DMS 273 treated with DMSO at 0.1 percent for 48 hours (cell line): Measurements from ENCODE around the gene IL1RL1.

Source experiments
- DNase-seq: peaks from one replicate; lab custom pipeline; 2025; lab: John Stamatoyannopoulos, UW

Gene IL1RL1

DNA sequence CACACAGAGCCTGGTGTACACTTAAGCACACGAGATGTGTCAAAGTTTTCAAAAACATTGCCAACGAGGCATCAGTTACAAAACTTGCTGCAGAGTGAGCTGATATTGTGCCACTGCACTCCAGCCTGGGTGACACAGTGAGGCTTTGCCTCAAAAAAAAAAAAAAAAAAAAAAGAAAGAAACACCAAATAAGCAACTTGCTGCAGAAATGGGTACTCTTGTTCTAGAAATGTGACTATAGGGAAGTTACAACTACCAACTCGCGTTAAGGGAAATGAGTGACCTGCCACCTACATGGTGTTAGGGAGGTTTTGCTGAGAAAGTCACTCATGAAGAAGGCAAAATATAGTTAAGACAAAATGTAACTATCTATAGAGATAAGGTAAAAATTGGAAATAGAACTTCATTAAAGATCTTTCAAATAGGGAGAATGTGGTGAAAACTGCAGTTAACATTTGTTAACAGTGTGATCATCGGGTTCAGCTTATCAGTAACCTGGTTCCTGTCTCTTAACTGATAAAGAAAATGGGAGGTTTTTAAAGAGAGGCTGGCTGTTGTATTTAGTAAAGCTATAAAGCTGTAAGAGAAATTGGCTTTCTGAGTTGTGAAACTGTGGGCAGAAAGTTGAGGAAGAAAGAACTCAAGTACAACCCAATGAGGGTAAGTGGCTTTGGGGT is at the start of gene IL1RL1:
TSS of gene IL1RL1 (plus strand) at position 600 of the 677 bp plus-strand sequence. CDS start 26,702 bp downstream, outside the sequence.
- no peak for DNase-seq

DNA sequence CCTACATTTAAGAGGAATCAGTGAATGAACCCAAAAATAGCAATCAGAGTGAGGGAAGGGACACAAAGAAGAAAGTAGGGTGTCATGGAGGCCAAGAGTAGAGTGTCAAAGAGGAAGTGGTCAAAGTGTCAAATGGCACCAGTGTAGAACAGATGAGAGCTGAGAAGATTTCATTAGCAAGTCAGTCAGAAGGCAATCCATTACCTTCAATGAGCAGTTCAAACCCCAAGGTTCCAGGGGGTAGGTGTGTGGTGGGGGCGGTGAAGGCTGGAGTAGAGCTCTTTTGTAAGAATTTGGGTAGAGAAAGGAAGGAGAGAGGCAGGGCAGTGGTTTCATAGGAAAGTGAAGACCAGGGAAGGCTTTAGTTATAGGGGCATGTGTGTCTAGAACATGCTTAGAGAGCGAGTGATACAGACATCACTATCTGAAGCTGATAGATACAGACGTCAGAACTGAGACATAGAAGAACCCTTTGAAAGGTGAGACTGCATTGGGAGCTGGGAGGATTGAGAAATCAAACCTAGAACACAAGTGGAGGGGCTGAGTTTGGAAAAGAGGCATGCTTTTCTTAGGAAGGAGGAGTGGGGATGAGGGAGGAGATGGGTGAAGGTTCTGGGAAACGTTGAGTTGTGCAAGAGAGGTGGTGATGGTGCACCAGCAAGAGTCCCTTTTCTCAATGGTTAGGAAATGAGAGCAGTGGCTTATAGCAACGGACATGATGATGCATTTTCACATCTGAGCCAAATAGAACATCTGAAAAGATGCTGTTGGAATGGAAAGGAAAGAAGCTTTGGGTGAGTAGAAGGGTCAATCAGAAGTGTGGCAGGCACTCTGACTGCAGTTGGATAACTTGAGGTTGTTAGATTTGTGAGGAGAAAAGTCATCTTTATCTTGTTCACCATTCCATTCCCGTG is 48.9 kb upstream of the IL1RL1 start:
- DNase-seq, result no peak

DNA sequence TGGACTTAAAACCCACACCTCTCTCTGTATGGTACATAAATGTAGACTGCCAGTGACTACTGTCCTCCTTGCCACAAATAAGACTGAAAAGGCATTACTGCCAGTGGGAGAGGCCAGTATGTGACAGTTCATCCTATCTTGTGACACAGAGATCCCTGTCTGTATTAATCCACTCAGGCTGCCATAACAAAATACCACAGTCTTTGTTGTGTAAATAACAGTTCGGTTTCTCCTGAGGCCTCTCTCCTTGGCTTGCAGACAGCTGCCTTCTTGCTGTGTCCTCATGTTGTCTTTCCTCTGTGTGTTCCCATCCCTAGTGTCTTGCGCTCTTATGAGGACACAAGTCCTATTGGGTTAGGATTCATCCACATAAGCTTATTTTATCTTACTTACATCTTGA is 46.4 kb upstream of the IL1RL1 start:
- DNase-seq, result no peak

DNA sequence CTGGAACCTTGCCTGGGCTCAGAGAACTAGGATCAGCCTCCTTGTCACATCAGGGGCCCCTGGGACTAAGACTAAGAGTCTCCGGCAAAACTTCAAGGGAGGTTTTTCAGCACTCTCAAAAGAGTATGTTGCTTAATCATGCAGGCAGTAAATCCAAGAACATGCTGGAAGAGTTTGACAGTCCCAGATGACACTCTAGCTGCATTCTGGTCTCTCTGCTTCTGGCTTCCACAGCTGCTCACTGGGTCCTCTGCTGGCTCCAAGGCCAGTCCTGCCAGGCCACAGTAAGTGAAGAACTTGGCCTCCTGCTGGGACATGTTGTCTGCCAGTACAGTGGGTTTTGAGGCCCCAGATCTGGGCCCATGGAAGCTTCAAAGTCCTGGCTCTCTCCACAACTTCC is 45.2 kb upstream of the IL1RL1 start:
- DNase-seq, result no peak

DNA sequence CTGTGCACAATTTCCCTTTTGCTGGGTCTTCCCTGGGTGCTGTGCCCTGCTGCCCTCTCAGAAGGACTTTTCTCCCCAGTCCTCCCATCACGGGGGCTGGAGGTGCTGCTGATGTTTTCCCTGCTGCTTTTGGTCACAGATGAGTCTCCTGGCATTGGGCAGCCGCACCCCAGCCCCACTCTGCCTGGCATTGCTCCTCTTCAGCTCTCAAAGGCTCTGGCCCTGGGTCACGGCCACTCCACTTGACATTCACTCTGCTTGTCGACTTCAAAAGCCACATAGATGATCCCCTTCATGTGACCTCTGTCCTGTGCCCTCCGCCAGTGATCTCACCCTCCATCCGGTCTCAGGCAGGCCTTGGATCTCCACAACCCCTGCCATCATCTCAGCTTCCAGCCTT is 43.6 kb upstream of the IL1RL1 start:
- DNase-seq, result no peak

DNA sequence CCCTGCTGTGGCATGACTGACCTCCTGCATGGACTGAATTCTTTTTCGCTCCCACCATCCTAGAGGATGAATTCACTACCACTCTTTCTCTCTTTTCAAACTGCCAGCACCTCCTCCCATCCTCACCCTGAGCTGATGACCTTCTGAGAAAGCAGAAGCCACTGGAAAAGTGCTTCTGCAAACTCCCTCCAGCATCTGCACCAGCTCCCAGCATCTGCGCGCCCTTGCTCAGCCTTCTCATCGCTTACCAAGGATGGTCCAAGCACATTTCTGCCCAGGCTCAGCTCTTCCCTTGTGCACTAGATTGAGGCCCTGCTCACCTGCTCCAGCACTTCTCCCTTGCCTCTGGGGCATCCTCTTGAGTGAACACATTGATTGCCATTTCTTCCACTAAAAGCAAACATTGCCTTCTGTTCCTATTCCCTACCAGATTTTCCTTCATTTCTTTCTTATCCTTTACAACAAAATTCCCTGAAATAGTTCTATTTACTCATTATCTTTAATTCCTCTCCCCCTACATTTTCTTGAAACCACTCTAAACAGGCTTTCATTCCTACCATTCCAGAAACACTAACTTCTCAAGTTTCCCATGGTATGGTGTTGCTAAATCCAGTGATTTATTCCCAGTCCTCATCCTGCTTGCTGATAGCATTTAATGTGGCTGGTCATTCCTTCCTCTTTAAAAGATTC is 42.7 kb upstream of the IL1RL1 start:
- no peak for DNase-seq

DNA sequence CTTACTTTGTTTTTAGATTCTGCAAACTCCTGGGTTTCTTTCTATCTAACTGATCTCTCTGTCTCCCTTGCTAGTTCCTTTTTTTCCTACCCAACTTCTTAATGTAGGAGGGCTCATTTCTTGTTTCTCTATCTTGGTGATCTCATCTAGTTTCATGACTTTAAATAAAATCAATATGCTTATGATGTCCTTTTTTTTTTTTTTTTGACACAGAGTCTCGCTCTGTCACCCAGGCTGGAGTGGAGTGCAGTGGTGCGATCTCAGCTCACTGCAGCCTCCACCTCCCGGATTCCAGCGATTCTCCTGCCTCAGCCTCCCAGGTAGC is 42.2 kb upstream of the IL1RL1 start:
- no peak for DNase-seq

DNA sequence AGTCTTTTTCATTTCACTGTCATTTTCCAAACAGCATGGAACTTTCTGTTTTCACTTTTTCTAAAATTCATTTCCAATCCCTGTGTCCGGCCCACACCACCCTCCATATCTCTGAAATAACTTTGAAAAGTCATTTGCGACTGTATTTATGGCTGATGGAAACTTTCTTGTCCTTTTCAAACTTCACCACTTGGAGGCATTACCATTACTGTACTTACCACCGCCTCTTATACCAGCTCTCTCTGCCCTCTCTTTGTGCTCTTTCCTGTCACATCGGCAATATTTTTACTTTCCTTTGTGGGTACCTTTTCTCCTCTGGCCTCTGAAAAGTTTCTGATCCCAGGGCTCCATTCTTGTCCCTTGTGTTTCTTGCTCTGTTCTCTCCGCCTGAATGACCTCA is 39.5 kb upstream of the IL1RL1 start:
- no peak for DNase-seq

DNA sequence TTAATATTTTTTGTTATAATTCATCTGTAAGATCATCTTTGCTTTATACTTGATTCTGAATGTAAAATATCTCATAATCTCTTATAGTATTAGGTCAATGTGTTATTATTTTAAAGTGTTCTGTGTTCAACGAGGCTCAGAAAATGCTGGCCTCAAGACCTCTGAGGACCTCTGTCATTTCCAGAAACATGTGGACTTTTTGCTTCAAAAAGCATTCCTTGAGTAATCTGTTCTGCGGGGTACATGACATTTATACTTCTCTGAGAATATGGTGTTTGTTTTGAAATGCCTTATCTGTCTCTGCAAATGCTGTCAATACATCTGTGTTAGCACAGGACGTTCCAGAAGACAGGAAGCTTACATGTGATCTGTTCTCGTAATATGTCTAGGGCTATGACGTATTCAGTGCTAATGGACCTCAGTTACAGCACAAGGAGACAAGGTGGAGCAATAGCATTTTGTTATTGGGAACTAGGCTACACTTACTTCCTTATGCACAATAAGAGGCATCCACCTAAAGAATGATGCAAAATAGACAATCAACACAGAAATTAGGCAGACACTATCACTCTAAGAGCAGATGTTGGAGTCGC is 37.6 kb upstream of the IL1RL1 start:
- no peak for DNase-seq

DNA sequence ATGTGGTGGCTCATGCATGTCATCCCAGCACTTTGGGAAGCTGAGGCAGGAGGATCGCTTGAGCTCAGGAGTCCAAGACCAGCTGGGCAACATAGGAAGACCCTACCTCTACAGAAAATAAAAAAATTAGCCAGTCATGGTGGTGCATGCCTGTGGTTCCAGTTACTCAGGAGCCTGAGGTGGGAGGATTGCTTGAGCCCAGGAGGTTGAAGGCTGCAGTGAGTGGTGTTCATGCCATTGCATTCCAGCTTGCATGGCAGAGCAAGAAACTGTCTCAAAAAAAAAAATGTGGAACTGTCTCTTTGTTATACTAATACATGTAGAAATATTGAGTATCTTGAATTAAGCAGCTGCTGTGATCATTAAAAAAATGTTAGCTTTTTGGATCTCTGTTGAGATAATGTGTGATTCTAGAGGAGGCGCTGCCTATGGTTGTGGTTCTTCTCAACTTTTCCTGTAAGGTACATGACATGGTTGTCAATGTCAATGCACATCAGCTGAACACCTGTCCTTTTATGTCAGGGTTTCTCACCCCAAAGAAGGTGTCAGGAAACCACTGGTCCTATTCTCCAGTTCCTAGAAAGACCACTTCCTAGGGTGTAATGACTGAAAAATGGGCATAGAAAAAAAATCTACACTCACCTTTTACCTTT is 34.7 kb upstream of the IL1RL1 start:
- DNase-seq, result no peak

DNA sequence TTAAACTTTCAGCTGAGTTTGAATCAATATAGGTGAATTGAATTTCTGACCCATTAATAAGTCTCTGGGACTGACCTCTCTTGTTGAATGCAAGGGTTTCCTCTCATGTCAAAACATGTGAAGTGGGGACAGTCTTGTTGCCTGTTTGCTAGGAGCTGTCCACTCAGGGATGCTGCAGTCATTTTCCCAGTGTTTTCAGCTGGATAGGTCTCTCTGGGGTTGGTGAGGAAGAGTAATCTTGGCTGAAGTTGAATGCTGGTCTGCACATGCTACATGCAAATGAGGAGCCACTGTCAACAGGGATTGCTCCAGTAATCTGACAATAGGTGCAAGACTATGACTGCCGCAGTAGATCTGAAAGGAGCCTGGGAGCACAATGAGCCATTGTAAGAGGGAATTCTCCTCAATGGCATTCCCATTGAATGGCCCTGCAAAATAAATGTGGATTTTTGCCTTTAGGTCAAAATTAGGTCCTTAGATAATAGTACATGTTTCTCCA is 34.1 kb upstream of the IL1RL1 start:
- no peak for DNase-seq

DNA sequence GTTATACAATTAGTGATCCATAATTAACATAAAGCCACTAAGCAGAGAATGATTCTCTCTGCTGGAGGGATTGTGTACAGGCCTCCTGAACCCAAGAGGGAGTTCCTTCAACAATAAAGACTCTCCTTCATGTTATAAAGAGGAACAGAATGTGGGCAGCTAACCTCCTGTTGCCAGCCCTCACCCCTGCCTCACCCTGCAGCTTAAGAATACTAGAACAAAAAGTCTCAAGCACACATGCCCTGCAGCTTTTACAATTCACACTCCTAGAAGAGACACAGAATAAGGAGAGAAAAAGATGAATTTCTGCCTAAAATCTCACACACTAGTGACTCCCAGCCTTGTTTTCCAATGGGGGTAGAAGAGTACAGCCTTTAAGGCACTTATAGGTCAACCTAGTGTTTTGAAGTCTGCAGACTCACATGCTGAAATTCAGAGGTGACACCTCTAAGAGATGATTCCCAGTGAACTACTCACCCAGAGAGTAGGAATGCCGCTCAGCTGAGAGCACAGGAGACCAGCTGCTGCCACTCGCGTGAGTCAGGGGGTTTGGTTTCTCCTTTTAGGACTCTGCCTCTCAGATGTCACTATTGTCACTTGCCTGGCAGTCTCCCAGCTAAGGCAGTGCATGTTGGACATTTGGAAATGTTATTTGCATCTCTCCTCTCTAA is 32.5 kb upstream of the IL1RL1 start:
- DNase-seq, result no peak

DNA sequence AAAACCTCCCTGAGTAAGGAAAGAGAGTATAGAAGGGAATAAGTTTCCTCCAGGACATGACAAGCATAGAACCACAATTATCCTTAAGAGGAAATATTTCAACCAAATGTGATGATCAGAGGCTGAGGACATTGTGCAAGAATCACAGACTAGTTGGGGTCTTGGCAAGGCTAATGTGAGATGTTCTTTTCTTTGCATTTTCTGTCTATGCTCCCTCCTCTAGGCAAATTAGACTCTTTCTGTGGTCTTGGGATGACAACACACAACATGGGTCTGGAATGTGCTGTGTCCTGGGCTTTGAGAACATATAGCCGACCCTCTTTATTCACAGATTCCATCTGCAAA is 32.0 kb upstream of the IL1RL1 start:
- DNase-seq, result no peak

DNA sequence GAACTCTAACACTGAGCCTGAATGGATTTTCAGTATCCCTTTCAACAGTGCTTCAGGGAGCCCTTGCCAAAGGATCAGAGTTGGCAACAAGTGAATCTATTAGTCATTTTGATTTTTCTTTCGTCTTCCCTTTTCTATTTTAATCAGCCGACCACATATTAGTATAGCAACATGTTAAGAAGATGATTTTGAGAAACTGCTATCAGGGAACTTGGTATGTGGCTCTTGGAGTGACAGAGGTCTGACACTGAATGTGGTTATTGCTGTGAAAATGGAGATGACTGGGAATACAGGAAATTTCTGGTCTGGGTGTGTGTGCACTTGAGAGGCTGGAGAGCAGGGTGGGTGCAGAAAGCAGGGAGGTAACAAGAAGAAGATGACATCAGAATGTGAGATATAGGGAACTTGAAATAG is 28.7 kb upstream of the IL1RL1 start:
- DNase-seq, result no peak

DNA sequence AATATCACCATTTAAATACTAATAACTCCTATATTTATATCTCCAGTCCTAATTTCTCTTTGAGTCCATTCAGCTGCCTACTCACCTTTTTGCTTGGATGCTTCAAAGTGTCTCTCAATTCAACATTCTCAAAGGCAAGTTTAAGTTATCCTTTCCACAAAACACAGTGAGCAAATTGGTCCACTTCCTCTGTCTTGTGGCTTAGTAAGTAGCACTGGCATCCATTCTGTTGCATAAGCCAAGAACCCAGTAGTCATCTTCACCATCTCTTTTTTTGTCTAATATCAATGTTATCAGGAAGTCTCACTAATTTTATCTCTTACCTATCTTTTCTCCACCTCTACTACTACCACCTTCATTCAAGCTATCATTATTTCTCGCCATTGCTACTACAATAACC is 27.4 kb upstream of the IL1RL1 start:
- DNase-seq, result no peak

DNA sequence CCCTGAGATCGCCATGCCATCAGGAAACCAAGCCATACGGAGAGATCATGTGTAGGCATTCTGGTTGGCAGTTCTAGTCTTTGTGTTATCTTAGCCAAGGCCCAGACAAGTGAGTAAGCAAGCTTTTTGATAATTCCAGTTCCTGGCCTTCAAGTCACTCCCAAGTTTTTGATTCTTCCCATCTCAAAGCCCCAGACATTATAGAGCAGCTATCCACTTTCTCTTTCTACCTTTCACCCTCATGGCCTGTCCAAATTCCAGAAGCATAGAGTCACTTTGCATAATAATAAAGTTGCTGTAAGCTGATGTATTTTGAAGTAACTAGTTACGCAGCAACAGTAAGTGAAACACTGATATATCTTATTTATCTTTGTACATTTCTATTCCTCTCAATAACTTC is 26.8 kb upstream of the IL1RL1 start:
- DNase-seq, result no peak

DNA sequence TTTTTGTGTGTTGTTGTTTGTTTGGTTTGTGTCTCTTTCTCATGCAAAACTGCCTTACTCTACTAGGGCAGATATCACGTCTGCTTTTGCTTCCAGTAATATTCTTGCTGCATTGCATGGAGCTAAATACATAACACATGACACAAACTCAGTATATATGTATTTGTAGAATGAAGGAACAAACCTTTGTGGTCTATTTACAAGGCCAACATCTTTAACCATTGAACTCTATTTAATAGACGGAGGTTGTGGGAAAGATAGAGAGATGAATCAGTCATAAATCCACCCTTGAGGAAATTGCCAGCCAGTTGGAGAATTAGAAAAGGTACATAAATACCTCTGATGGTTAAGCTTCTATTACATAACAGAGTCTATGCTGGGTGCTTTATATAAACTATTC is 26.0 kb upstream of the IL1RL1 start:
- DNase-seq, result no peak

DNA sequence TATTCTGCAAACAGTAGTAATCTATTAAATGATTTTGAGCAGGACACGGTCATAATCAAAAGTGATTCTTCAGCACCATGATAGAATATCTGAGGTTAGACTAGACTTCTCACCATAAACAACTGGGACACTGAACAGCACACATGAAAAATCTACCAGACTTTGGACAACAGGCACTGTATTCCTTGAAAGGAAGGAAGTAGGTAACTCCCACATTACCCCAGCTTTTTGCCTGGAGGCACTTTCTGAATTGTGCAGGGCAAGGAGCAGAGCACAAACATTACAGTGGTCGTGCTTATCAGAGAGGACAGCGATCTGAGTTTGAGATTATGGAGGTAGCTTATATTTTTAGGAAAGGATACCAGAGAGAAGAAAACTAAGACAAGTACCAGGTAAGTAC is 25.3 kb upstream of the IL1RL1 start:
- no peak for DNase-seq

DNA sequence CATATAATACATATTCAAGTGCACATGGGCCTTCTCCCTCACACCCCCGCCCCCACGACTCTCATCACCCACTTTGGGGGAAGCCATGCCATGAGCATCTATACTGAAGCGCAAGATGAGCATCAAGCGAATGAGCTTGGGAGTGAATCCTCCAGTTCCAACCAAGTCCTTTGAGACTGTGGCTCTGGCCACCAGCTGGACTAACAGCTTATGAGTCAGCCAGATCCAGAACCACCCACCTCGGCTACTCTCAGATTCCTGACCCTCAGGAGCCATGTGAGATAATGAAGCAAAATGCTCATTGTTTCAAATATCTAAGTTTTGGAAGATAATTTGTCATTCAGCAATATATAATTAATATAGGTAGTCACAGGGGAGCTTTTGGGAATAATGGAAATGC is 22.2 kb upstream of the IL1RL1 start:
- DNase-seq, result no peak

DNA sequence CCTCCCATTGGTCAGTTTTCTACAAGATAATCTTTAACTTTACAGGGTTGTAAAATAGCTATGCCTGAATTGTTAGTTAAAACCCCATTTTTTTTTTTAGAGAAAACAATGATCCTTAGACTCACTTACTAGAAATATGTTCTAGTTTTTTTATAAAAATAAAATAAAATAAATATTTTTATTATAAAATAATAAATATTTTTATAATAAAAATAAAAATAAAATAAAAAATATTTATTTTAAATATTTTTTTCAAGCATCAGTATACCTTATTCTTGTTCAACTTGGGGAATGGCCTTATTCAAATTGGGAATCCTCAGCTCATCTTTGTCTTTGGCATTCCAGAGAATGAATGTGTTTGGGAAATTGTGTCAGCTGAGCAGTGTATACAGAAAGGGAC is 20.8 kb upstream of the IL1RL1 start:
- DNase-seq, result no peak

DNA sequence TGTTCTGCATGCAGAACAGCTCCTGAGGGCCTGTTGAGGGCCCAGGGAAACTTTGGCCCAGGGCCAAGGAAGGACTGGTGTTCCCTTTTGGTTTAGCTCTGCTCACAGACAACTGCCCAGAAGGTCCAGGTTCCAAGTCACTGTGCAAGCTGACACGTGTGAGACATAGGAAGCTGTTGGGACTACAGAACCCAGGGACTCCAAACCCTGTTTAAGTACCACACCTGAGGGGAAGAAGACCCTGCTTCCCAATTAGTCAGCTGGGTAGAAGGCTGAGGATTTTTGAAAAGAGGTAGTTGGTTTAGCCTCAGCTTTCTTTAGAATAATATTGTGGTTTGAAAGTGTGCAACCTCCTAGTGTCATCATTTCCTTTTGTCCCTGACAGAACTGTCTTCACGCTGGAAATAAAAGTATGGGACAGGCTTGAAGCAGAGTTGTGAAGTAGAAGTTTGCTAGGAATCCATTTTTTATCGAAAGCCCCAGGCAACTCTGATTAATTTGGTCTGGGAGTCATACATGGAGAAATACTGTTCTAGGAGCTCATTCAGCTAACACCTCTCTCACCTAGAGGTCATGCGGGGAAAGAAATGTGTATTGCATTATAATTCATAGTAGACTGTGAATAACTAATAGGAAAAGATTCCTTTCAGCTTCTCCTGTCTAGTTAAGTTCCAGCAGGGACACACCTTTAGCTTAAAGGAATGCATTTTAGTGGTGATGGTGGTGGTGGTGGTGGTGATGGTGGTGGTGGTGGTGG is 19.9 kb upstream of the IL1RL1 start:
- no peak for DNase-seq
